Neutrophil (primary cell): ENCODE measurements around the gene ZMAT5.

Source experiments
- H3K27ac ChIP-seq: fragments of 200-600 bp; sonication (generic); 2 replicates; pipeline ENCODE4 v1.5.1; 2016; ENCODE audit warnings: mild to moderate bottlenecking, moderate library complexity
- H3K27me3 ChIP-seq: fragments of 200-600 bp; sonication (generic); 2 replicates; pipeline ENCODE4 v1.6.0; 2016; ENCODE audit warnings: mild to moderate bottlenecking
- H3K36me3 ChIP-seq: fragments of 200-600 bp; sonication (generic); 2 replicates; pipeline ENCODE4 v1.5.1; 2017
- H3K4me1 ChIP-seq, 2 experiments: fragments of 200-600 bp in 1 of 2; sonication (generic) in 1 of 2; 1 replicate in 1 of 2; 2 replicates in 1 of 2; pipeline versions ENCODE4 v1.5.1 to v1.6.1; 2013 to 2016; ENCODE audit warnings: low read depth in 1 of 2, low read length in 1 of 2, mild to moderate bottlenecking in 1 of 2, moderate library complexity in 1 of 2; ENCODE audit not compliant: control insufficient read depth in 1 of 2, insufficient read depth in 1 of 2
- H3K4me3 ChIP-seq, 2 experiments: fragments of 200-600 bp in 1 of 2; sonication (generic) in 1 of 2; 1 replicate in 1 of 2; 2 replicates in 1 of 2; pipeline ENCODE4 v1.5.1; 2013 to 2016; ENCODE audit warnings: low read depth in 1 of 2, low read length in 1 of 2, mild to moderate bottlenecking in 1 of 2, moderate library complexity in 1 of 2
- H3K9me3 ChIP-seq: fragments of 200-600 bp; sonication (generic); 2 replicates; pipeline ENCODE4 v1.5.1; 2016
- CTCF ChIP-seq: fragments of 200-600 bp; sonication (generic); IDR thresholded peaks from 2 replicates; pipeline ENCODE4 v1.5.1; 2016; ENCODE audit warnings: antibody characterized with exemption

ZMAT5 gene

GRCh38 chr22:29726106-29726505 lies 40.7 kb downstream of the ZMAT5 start:
- H3K4me1 ChIP-seq: no peaks in the 10 kb centered on the region
- H3K27me3 ChIP-seq: peaks cover 64% of the 10 kb centered on the region
- H3K4me3 ChIP-seq: no peak overlapping the region
- TF ChIP-seq CTCF: no peak
- H3K36me3 ChIP-seq: peaks cover 24% of the 10 kb centered on the region
- no peaks in the 10 kb centered on the region for H3K9me3 ChIP-seq
- no peak overlapping the region for H3K27ac ChIP-seq

- TF ChIP-seq CTCF: no peak
These were observed 42.0 kb downstream of the ZMAT5 start for GRCh38 chr22:29724843-29725242.

GRCh38 chr22:29723766-29724165 lies 43.0 kb downstream of the ZMAT5 start:
- H3K4me3 ChIP-seq: no peak overlapping the region
- peaks cover 85% of the 10 kb centered on the region for H3K27me3 ChIP-seq
- no peak overlapping the region for H3K27ac ChIP-seq
- peaks cover under 1% of the 10 kb centered on the region for H3K36me3 ChIP-seq
- no peak for TF ChIP-seq CTCF
- peaks cover 0 to 8% of the 10 kb centered on the region in 2 experiments for H3K4me1 ChIP-seq
- no peaks in the 10 kb centered on the region for H3K9me3 ChIP-seq

More at GRCh38 chr22:29724843-29725242, 42.0 kb downstream of the ZMAT5 start:
- no peak overlapping the region for H3K4me3 ChIP-seq
- H3K27me3 ChIP-seq: peaks cover 75% of the 10 kb centered on the region
- peaks cover 11% of the 10 kb centered on the region for H3K36me3 ChIP-seq
- H3K9me3 ChIP-seq: no peaks in the 10 kb centered on the region
- H3K27ac ChIP-seq: no peak overlapping the region
- peaks cover 0 to 8% of the 10 kb centered on the region in 2 experiments for H3K4me1 ChIP-seq

DNA sequence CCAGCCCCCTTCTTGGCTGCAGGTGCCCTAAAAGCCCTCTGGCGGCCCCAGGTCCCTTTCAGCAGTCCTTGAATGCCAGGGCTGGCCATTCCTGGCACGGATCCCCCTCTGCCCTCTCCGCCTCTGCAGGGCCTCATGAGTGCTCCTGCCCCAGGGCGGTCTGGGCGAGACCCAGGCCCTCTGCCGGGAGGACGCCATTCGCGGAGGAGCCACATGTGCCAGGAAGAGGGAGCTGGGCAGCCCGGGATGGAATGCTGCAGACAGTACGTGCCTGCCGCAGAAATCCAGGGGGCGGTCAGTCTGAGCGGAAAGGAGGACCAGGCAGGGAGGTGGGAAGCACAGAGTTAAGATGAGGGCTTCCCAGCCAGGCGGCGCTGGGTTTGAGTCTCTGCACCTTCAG lies 44.2 kb downstream of the ZMAT5 start:
- TF ChIP-seq CTCF: no peak
- Histone ChIP-seq H3K27me3 (peaks cover 97% of the 10 kb centered on the region), H3K9me3 (no peaks in the 10 kb centered on the region), H3K36me3 (no peaks in the 10 kb centered on the region), H3K4me1 (peaks cover 0 to 8% of the 10 kb centered on the region in 2 experiments), H3K4me3 (no peak overlapping the region), H3K27ac (no peak overlapping the region)

DNA sequence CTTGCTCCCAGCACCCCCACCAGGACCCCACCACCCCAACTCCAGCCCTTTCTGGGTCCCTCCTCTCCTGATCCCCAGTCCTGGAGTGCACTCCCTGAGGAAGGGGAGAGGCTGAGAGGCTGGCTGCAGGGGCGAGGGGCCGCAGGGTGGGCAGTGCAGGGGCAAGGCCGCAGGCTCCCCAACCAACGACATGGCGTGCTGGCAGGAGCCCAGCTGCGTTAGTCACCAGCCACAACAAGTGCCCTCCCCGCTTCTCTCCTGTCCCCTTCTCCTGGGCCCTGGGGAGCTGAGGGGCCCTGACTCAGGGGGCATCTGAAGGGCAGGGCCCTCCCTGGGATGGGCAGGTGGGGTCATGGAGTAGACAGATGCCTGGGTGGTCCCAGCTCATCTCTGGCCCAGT lies 44.7 kb downstream of the ZMAT5 start:
- Histone ChIP-seq H3K27ac (no peak overlapping the region), H3K4me3 (no peak overlapping the region), H3K27me3 (peaks cover 97% of the 10 kb centered on the region), H3K4me1 (peaks cover 0 to 8% of the 10 kb centered on the region in 2 experiments), H3K9me3 (no peaks in the 10 kb centered on the region), H3K36me3 (no peaks in the 10 kb centered on the region)
- no peak for TF ChIP-seq CTCF
